ENCODE measurements around the gene ZFP90. TPM values are rescaled to one million over a fixed set of nuclear protein-coding genes. Genes with fewer than 3 reads are reported as not detected.
"Not testable (repeated sequence)": the region's sequence is repeated elsewhere in the genome, so short reads cannot be mapped to it uniquely, and the experiment has no call there.

Gene ZFP90
- total RNA-seq, 1 donor from 2014 or later: 39.4 TPM

GRCh38 chr16:68517606-68518166 is 21.4 kb upstream of the ZFP90 start:
- DNase-seq (ENCODE audit: low read depth): no peak

- no peak for DNase-seq (ENCODE audit: low read depth)
These were observed 19.8 kb upstream of the ZFP90 start for GRCh38 chr16:68519225-68519745.

DNA sequence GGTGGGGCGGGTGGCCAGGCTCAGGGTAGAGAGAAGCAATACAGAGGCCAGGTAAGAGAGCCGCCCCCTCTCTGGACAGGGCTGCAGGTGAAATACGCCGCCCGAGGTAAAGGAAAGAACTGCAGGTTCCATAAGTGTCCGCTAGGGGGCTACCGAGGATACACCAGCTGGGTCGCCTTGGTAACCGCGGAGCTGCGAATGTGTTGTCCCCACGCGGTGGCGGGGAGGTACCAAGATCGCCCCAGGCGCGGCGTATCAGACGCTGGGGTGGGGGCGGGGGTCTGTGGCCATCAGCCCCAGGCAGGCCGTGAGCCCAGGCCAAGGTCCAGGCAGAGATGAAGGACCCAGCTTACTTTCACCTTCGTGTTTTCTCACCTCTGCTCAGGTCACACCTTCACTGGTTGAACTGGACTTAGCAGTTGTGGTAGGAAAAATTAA is 18.4 kb upstream of the ZFP90 start:
- DNase-seq (ENCODE audit: low read depth): peak; percentile 66

- DNase-seq (ENCODE audit: low read depth): no peak
These were observed 14.8 kb upstream of the ZFP90 start for GRCh38 chr16:68524069-68524820.

DNA sequence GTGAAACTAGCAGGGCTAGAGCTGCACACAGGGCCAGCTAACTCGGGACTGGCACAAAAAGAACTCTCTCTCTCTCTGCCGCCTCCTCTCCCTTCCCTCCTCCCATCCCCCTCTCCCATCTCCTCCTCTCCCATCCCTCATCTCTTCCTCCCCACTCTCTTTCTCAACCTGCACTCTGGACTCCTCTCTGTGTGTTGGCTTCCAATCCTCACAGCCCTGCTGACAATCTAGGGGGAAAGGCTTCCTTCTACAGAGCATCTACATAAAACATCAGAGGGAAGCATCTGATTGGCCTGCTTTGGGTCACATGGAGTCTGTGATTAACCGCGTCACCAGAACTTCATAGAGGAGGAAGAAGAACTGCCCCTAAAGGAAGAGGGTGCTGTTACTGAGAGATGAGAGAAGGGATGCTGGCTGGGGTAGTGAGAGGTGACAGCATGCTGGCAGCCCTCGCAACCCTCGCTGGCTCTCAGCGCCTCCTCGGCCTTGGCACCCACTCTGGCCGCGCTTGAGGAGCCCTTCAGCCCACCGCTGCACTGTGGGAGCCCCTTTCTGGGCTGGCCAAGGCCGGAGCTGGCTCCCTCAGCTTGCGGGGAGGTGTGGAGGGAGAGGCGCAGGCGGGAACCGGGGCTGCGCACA is 12.8 kb upstream of the ZFP90 start:
- no peak for DNase-seq (ENCODE audit: low read depth)

DNA sequence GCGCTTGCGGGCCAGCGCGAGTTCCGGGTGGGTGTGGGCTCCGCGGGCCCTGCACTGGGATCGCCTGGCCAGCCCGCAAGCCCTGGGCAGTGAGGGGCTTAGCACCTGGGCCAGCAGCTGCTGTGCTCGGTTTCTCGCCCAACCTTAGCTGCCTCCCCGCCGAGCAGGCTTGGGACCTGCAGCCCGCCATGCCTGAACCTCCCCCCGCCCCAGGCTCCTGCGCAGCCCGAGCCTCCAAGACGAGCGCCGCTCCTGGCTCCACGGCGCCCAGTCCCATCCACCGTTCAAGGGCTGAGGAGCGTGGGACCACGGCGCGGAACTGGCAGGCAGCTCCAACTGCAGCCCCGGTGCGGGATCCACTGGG is 12.3 kb upstream of the ZFP90 start:
- no peak for DNase-seq (ENCODE audit: low read depth)

- no peak for DNase-seq (ENCODE audit: low read depth)
These were observed 10.9 kb upstream of the ZFP90 start for GRCh38 chr16:68528233-68528632.

DNA sequence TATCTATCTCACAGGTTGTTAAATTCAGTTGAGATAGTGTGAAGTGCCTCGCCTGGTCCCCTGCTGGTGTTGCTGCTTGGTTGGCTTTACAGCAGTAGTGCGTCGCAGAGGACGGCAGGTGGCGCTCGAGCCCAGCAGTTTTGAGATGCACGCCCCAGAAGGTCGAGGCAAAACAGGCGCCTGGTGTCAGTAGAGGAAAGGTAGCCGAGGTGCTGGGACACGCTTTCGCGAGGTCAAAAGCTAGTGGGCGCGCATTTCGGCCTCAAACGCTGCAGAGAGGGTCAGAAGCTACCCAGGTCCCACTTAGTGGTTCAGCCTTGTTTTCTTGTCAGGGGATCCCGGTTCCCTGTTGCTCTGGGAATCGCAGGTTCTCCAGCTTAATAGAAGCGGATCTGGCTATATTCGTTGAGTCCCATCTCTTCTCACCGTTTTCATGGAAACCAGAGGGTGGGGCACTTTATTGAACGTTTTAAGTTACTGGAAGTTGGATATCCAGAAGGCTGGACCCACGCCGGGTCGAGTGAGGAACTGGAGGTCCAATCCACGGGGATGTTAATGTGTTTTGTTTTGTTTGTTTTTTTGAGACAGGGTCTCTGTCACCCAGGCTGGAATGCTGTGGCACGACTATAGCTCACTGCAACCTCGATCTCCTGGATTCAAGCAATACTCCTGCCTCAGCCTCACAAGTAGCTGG is 10.3 kb upstream of the ZFP90 start:
- DNase-seq (ENCODE audit: low read depth): peak; percentile 58

DNA sequence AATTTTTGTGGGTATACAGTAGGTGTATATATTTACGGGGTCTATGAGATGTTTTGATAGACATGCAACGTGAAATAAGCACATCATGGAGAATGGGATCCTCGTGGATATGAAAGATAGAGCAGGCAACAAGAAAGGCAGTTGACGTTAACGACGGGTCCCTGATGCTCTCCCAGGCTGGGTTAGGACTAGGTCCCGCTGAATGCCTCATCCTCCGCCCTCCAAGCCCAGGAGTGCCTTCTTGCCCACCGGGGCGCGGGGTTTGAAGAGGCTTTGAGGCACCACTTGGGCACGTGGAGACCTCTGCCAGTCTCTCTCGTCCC is 9.5 kb upstream of the ZFP90 start:
- DNase-seq (ENCODE audit: low read depth): no peak

DNA sequence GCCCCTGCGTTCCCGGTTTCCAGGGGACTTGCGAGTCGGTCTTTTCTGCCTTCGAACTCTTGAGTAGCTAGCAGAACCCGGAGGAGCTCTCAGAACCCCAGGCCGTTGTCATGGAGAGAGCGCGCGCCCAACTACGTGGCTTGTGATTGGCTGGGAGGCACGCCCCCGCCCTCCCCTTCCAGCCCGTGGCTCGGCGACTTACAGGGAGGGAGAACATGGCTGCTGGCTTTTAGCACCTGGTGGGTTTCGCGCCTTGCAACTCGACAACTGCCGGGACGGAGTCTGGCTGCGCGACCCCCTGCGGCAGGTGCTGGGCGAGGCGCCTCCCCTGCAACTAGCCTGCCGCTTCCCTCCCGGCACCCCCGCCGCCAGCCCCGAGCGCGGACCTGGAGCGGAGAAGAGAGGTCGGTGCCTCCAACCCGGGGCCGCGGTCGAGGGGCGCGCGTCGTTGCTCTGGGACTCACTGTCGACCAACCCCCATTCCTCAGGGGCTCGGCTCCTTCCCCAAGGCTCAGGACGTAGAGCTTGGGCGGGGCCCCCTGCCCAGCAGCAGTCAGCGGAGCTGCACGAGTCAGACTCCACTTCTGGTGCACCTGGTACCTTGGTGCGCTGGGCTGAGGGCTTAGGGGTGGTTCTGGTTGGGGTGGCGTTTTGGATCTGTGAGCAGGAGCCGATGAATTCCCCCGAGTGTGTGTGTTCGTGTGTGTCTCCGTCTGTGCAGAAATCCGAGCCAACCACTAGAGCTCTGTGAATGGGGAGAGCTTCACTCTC is 9.0 kb upstream of the ZFP90 start:
- DNase-seq (ENCODE audit: low read depth): peak; percentile 66

DNA sequence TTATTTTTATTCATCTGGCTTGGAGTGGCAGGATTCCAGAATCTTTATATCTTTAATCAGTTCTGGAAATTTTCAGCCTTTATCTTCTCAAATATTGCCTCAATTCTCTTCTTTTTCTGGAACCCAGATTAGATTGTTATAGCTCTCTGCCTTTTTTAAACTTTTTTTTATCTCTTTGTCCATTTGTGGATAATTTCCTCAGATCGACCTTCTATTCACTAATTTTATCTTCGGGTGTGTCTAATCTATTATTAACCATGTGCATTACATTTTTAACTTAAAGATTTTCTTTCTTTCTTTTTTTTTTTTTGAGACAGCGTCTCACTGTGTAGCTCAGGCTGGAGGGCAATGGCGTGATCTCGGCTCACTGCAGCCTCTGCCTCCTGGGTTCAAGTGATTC is 5.2 kb upstream of the ZFP90 start:
- no peak for DNase-seq (ENCODE audit: low read depth)

- DNase-seq (ENCODE audit: low read depth): no peak
These were observed 3.8 kb upstream of the ZFP90 start for GRCh38 chr16:68535331-68535730.

GRCh38 chr16:68539711-68540239 is 684 bp downstream of the ZFP90 start:
- no peak for DNase-seq (ENCODE audit: low read depth)

DNA sequence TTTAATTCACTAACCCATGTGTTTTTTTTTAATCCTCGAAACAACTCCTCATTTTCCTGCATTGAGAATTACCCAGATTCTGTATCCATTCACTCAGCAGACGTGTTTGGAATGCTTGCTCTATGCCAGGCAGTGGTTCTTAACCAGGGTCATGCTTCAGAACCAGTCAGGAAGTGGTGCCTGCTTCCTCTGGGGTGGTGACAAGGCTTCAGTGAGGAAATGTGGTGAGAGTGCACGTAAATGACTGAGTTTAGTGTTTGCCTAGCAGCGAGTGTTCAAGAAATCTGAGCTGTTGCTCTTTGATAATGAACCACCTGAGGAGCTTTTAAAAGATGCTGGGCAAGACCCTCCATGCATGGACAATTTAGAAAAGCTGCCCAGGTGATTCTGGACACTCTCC is 9.9 kb downstream of the ZFP90 start:
- DNase-seq (ENCODE audit: low read depth): no peak

GRCh38 chr16:68553186-68553585 is 14.1 kb downstream of the ZFP90 start:
- DNase-seq (ENCODE audit: low read depth): no peak

- not testable (repeated sequence) for DNase-seq (ENCODE audit: low read depth)
These were observed 21.2 kb downstream of the ZFP90 start for GRCh38 chr16:68560341-68560740.

- no peak for DNase-seq (ENCODE audit: low read depth)
These were observed 24.7 kb downstream of the ZFP90 start for GRCh38 chr16:68563631-68564381.

DNA sequence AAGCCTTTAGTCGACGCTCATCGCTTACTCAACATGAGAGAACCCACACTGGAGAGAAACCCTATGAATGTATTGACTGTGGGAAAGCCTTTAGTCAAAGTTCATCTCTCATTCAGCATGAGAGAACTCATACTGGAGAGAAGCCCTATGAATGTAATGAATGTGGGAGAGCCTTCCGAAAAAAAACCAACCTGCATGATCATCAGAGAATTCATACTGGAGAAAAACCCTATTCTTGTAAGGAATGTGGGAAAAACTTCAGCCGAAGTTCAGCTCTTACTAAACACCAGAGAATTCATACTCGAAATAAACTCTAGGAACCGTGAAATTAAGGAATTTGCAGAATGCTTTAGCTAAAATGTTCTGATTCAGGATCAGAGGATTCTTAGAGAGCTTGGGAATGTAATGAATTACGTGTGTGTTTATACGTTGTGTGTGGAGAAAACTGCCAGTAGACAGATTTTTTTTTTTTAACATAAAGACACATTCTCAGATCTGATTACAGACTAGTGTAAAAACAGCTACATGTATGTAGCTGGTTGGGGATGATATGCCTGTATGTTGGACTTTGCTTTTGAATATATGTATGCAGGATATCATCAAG is 25.4 kb downstream of the ZFP90 start:
- DNase-seq (ENCODE audit: low read depth): peak; percentile 20

DNA sequence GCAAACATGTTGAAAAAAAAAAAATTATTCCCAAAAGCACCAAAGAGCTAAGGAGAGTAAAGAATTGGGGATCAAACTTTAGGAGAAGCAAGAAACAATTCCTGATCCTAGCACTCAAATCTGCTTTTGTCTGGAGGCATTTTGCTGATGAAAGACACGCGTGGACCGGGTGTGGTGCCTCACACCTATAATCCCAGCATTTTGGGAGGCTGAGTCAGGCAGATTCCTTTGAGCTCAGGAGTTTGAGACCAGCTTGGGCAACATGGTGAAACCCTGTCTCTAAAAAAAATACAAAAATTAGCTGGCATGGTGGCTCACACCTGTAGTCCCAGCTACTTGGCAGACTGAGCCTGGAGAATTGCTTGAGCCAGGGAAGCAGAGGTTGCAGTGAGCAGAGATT is 35.4 kb downstream of the ZFP90 start:
- DNase-seq (ENCODE audit: low read depth): no peak

DNA sequence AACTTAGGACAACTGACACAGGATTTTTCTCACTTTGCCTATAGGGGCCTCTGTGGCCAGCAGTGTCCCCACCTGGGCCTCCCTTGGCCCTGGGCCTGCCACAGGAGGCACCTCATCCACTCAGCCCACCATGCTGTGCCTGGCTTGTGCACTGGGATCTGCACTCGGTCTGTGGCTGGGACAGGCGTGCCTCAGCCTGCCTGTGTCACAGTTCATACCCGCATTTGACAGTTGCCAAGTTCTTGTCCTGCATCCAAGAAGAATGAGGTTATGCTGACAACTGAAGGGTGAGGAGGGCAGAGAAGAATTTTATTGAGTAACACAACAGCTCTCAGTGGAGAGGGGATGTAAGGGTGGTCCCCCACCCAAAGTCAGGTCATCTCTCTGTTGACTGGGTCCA is 36.0 kb downstream of the ZFP90 start:
- DNase-seq (ENCODE audit: low read depth): no peak
